ENCODE measurements around the gene DUS2. TPM values are rescaled to one million over a fixed set of nuclear protein-coding genes. Genes with fewer than 3 reads are reported as not detected.
A peak's percentile ranks its signal among the peaks of the same experiment; 100 is the strongest.
"Not testable (repeated sequence)": the region's sequence is repeated elsewhere in the genome, so short reads cannot be mapped to it uniquely, and the experiment has no call there.

The DUS2 gene
- total RNA-seq, 1 donor = 11.3 TPM

GRCh38 chr16:68019167-68019680 lies 3.9 kb upstream of the DUS2 start:
- Histone ChIP-seq H3K4me1 (ENCODE audit: insufficient read depth, low read length) (peaks cover 31% of the 10 kb centered on the region), H3K4me3 (ENCODE audit: low read length) (no peak overlapping the region), H3K9me3 (ENCODE audit: low read depth, low read length) (no peaks in the 10 kb centered on the region), H3K27me3 (ENCODE audit: insufficient read depth, low read length) (no peaks in the 10 kb centered on the region)

GRCh38 chr16:68021490-68021889 lies 1.6 kb upstream of the DUS2 start:
- no peak overlapping the region for H3K4me3 ChIP-seq (ENCODE audit: low read length)
- no peaks in the 10 kb centered on the region for H3K9me3 ChIP-seq (ENCODE audit: low read depth, low read length)
- peaks cover 35% of the 10 kb centered on the region for H3K4me1 ChIP-seq (ENCODE audit: insufficient read depth, low read length)
- H3K27me3 ChIP-seq (ENCODE audit: insufficient read depth, low read length) = no peaks in the 10 kb centered on the region

GRCh38 chr16:68022278-68022727 lies 781 bp upstream of the DUS2 start:
- Histone ChIP-seq H3K27me3 (ENCODE audit: insufficient read depth, low read length) (no peaks in the 10 kb centered on the region), H3K4me1 (ENCODE audit: insufficient read depth, low read length) (peaks cover 35% of the 10 kb centered on the region), H3K9me3 (ENCODE audit: low read depth, low read length) (no peaks in the 10 kb centered on the region), H3K4me3 (ENCODE audit: low read length) (peak overlapping the region; percentile 90)

- Histone ChIP-seq H3K4me3 (ENCODE audit: low read length) (no peak overlapping the region), H3K27me3 (ENCODE audit: insufficient read depth, low read length) (no peaks in the 10 kb centered on the region), H3K4me1 (ENCODE audit: insufficient read depth, low read length) (peaks cover 8% of the 10 kb centered on the region), H3K9me3 (ENCODE audit: low read depth, low read length) (no peaks in the 10 kb centered on the region)
Measured at GRCh38 chr16:68028996-68029395, 5.9 kb downstream of the DUS2 start.

- not testable (repeated sequence) for H3K27me3 ChIP-seq (ENCODE audit: insufficient read depth, low read length); H3K4me1 ChIP-seq (ENCODE audit: insufficient read depth, low read length); H3K9me3 ChIP-seq (ENCODE audit: low read depth, low read length); H3K4me3 ChIP-seq (ENCODE audit: low read length)
Measured at GRCh38 chr16:68030108-68030507, 7.0 kb downstream of the DUS2 start.

GRCh38 chr16:68031951-68032350 lies 8.9 kb downstream of the DUS2 start:
- H3K27me3 ChIP-seq (ENCODE audit: insufficient read depth, low read length) = no peaks in the 10 kb centered on the region
- no peaks in the 10 kb centered on the region for H3K9me3 ChIP-seq (ENCODE audit: low read depth, low read length)
- H3K4me3 ChIP-seq (ENCODE audit: low read length) = no peak overlapping the region
- peaks cover 10% of the 10 kb centered on the region for H3K4me1 ChIP-seq (ENCODE audit: insufficient read depth, low read length)

GRCh38 chr16:68033101-68033500 lies 10.0 kb downstream of the DUS2 start:
- Histone ChIP-seq H3K9me3 (ENCODE audit: low read depth, low read length) (no peaks in the 10 kb centered on the region), H3K27me3 (ENCODE audit: insufficient read depth, low read length) (no peaks in the 10 kb centered on the region), H3K4me3 (ENCODE audit: low read length) (no peak overlapping the region), H3K4me1 (ENCODE audit: insufficient read depth, low read length) (peaks cover 22% of the 10 kb centered on the region)

- no peak overlapping the region for H3K4me3 ChIP-seq (ENCODE audit: low read length)
- no peaks in the 10 kb centered on the region for H3K9me3 ChIP-seq (ENCODE audit: low read depth, low read length)
- no peaks in the 10 kb centered on the region for H3K27me3 ChIP-seq (ENCODE audit: insufficient read depth, low read length)
- peaks cover 43% of the 10 kb centered on the region for H3K4me1 ChIP-seq (ENCODE audit: insufficient read depth, low read length)
Measured at GRCh38 chr16:68035227-68035626, 12.1 kb downstream of the DUS2 start.

GRCh38 chr16:68037841-68038597 lies 14.9 kb downstream of the DUS2 start:
- Histone ChIP-seq H3K4me1 (ENCODE audit: insufficient read depth, low read length) (peaks cover 68% of the 10 kb centered on the region), H3K4me3 (ENCODE audit: low read length) (peak overlapping the region; percentile 38), H3K27me3 (ENCODE audit: insufficient read depth, low read length) (no peaks in the 10 kb centered on the region), H3K9me3 (ENCODE audit: low read depth, low read length) (no peaks in the 10 kb centered on the region)

GRCh38 chr16:68040506-68041288 lies 17.6 kb downstream of the DUS2 start:
- Histone ChIP-seq H3K9me3 (ENCODE audit: low read depth, low read length) (no peaks in the 10 kb centered on the region), H3K4me1 (ENCODE audit: insufficient read depth, low read length) (peaks cover 86% of the 10 kb centered on the region), H3K4me3 (ENCODE audit: low read length) (no peak overlapping the region), H3K27me3 (ENCODE audit: insufficient read depth, low read length) (no peaks in the 10 kb centered on the region)

GRCh38 chr16:68041783-68042182 lies 18.7 kb downstream of the DUS2 start:
- no peaks in the 10 kb centered on the region for H3K9me3 ChIP-seq (ENCODE audit: low read depth, low read length)
- H3K4me1 ChIP-seq (ENCODE audit: insufficient read depth, low read length) = peaks cover 78% of the 10 kb centered on the region
- H3K4me3 ChIP-seq (ENCODE audit: low read length) = no peak overlapping the region
- H3K27me3 ChIP-seq (ENCODE audit: insufficient read depth, low read length) = no peaks in the 10 kb centered on the region

GRCh38 chr16:68046106-68046505 lies 23.0 kb downstream of the DUS2 start:
- H3K4me1 ChIP-seq (ENCODE audit: insufficient read depth, low read length) = peaks cover 34% of the 10 kb centered on the region
- H3K27me3 ChIP-seq (ENCODE audit: insufficient read depth, low read length) = no peaks in the 10 kb centered on the region
- no peaks in the 10 kb centered on the region for H3K9me3 ChIP-seq (ENCODE audit: low read depth, low read length)
- H3K4me3 ChIP-seq (ENCODE audit: low read length) = no peak overlapping the region

- H3K4me3 ChIP-seq (ENCODE audit: low read length) = no peak overlapping the region
- H3K9me3 ChIP-seq (ENCODE audit: low read depth, low read length) = no peaks in the 10 kb centered on the region
- H3K4me1 ChIP-seq (ENCODE audit: insufficient read depth, low read length) = peaks cover 19% of the 10 kb centered on the region
- no peaks in the 10 kb centered on the region for H3K27me3 ChIP-seq (ENCODE audit: insufficient read depth, low read length)
Measured at GRCh38 chr16:68047987-68048386, 24.9 kb downstream of the DUS2 start.

- Histone ChIP-seq H3K9me3 (ENCODE audit: low read depth, low read length) (no peaks in the 10 kb centered on the region), H3K27me3 (ENCODE audit: insufficient read depth, low read length) (no peaks in the 10 kb centered on the region), H3K4me3 (ENCODE audit: low read length) (no peak overlapping the region), H3K4me1 (ENCODE audit: insufficient read depth, low read length) (peaks cover 4% of the 10 kb centered on the region)
Measured at GRCh38 chr16:68049449-68049848, 26.4 kb downstream of the DUS2 start.

- peaks cover 16% of the 10 kb centered on the region for H3K4me1 ChIP-seq (ENCODE audit: insufficient read depth, low read length)
- no peak overlapping the region for H3K4me3 ChIP-seq (ENCODE audit: low read length)
Measured at GRCh38 chr16:68055395-68055794, 32.3 kb downstream of the DUS2 start.

More at GRCh38 chr16:68055395-68055794, 32.3 kb downstream of the DUS2 start:
- H3K27me3 ChIP-seq (ENCODE audit: insufficient read depth, low read length) = no peaks in the 10 kb centered on the region
- H3K9me3 ChIP-seq (ENCODE audit: low read depth, low read length) = no peaks in the 10 kb centered on the region
